Measurements from ENCODE around the gene MERTK.
"Not testable (repeated sequence)": the region's sequence is repeated elsewhere in the genome, so short reads cannot be mapped to it uniquely, and the experiment has no call there.

MERTK gene

GRCh38 chr2:111958901-111959300 is 60.5 kb downstream of the MERTK start:
- DNase-seq (ENCODE audit: low read depth) = no peak
- H3K4me3 ChIP-seq (ENCODE audit: low read depth, low read length) = no peak overlapping the region
- no peak for TF ChIP-seq CTCF (IDR thresholded peaks at IDR 0.05; ENCODE audit: low read depth, low read length, missing control alignments)

GRCh38 chr2:111961663-111962062 is 63.3 kb downstream of the MERTK start:
- DNase-seq (ENCODE audit: low read depth) = no peak
- no peak overlapping the region for H3K4me3 ChIP-seq (ENCODE audit: low read depth, low read length)
- TF ChIP-seq CTCF (IDR thresholded peaks at IDR 0.05; ENCODE audit: low read depth, low read length, missing control alignments) = no peak

GRCh38 chr2:111963086-111963485 is 64.7 kb downstream of the MERTK start:
- not testable (repeated sequence) for DNase-seq (ENCODE audit: low read depth); H3K4me3 ChIP-seq (ENCODE audit: low read depth, low read length)

GRCh38 chr2:111963508-111963907 is 65.1 kb downstream of the MERTK start:
- not testable (repeated sequence) for DNase-seq (ENCODE audit: low read depth); H3K4me3 ChIP-seq (ENCODE audit: low read depth, low read length)

GRCh38 chr2:111965062-111965461 is 66.7 kb downstream of the MERTK start:
- H3K4me3 ChIP-seq (ENCODE audit: low read depth, low read length) = no peak overlapping the region
- DNase-seq (ENCODE audit: low read depth) = no peak
- no peak for TF ChIP-seq CTCF (IDR thresholded peaks at IDR 0.05; ENCODE audit: low read depth, low read length, missing control alignments)

GRCh38 chr2:111966241-111966640 is 67.8 kb downstream of the MERTK start:
- H3K4me3 ChIP-seq (ENCODE audit: low read depth, low read length) = no peak overlapping the region
- DNase-seq (ENCODE audit: low read depth) = no peak
- no peak for TF ChIP-seq CTCF (IDR thresholded peaks at IDR 0.05; ENCODE audit: low read depth, low read length, missing control alignments)

GRCh38 chr2:111967018-111967417 is 68.6 kb downstream of the MERTK start:
- no peak overlapping the region for H3K4me3 ChIP-seq (ENCODE audit: low read depth, low read length)
- DNase-seq (ENCODE audit: low read depth) = no peak
- no peak for TF ChIP-seq CTCF (IDR thresholded peaks at IDR 0.05; ENCODE audit: low read depth, low read length, missing control alignments)

GRCh38 chr2:111970453-111970852 is 72.0 kb downstream of the MERTK start:
- DNase-seq (ENCODE audit: low read depth) = no peak
- H3K4me3 ChIP-seq (ENCODE audit: low read depth, low read length) = no peak overlapping the region
- TF ChIP-seq CTCF (IDR thresholded peaks at IDR 0.05; ENCODE audit: low read depth, low read length, missing control alignments) = no peak

Data from GM12864 (cell line).